AG09319 (cell line): ENCODE results near the gene ZFYVE9.

ENCODE experiments used
- DNase-seq: peaks from one replicate; pipeline ENCODE4 v3.0.0-alpha.2; 2010; ENCODE audit warnings: low read depth; ENCODE audit errors: extremely low read depth
- CTCF ChIP-seq: IDR thresholded peaks from 2 replicates; pipeline ENCODE4 v1.5.1; 2011; ENCODE audit warnings: low read depth, mild to moderate bottlenecking, inconsistent platforms, low read length, moderate library complexity

The ZFYVE9 gene

DNA sequence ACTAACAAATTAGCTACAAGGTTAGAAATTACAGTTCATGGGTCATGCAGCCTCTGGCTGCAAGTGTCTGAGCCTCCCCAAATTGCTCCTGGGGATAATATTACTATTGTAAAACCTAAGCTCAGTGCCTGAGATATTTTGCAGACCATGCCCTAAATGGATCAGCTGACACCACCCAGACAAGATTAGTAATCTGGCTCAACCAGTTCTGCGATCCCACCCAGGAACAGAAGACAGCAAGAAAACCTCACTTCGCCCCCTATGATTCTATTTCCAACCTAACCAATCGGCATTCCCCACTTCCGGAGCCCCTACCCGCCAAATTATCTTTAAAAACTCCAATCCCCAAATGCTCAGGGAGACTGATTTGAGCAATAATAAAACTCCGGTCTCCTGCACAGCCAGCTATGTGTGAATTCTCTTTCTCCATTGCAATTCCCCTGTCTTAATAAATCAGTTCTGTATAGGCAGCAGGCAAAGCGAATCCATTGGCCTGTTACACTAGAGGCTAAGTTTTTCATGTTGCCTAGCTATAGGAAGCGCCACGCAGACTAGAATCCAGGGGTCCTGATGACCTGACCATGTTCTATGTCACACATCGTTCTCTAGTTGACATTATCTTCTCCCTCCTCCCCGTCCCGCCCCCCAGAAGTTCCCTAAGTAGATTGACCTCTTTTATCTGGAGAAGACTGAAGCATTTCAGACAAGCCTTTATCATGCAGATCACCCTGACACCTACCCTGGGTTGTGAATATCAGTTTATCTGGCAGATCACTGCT is 22.4 kb upstream of the ZFYVE9 start:
- no peak for TF ChIP-seq CTCF
- no peak for DNase-seq

- DNase-seq: no peak
- TF ChIP-seq CTCF: no peak
These were observed 19.5 kb upstream of the ZFYVE9 start for GRCh38 chr1:52122384-52122783.

DNA sequence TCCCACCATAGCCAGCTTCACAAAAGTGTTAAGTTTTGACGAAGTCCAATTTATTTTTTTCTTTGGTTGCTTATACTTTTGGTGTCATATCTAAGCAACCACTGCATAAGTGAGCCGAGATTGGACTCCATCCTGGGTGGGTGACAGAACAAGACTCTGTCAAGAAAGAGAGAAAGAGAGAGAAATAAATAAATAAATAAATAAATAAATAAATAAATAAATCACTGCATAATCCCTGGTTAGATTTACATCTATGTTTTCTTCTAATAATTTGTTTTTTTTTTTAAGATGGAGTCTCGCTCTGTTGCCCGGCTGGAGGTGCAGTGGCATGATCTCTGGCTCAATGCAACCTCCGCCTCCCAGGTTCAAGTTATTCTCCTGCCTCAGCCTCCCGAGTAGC is 18.3 kb upstream of the ZFYVE9 start:
- no peak for DNase-seq
- TF ChIP-seq CTCF: no peak

- no peak for DNase-seq
- no peak for TF ChIP-seq CTCF
These were observed 16.0 kb upstream of the ZFYVE9 start for GRCh38 chr1:52125736-52126359.

GRCh38 chr1:52127181-52128180 is 14.4 kb upstream of the ZFYVE9 start:
- peak; percentile 41 for DNase-seq
- TF ChIP-seq CTCF: peak; percentile 82

- no peak for TF ChIP-seq CTCF
- DNase-seq: peak; percentile 61
These were observed 1.9 kb upstream of the ZFYVE9 start for GRCh38 chr1:52139817-52140540.
